ENCODE data around the gene SAG. TPM values are rescaled to one million over a fixed set of nuclear protein-coding genes. Genes with fewer than 3 reads are reported as not detected.

The SAG gene
- total and polyA plus RNA-seq, 9 of the 15 experiments (the other 6 are each of a cell fraction or from before 2014, with no cell fraction given): 0.04 to 0.64 (median 0.31) TPM; not detected in 5

DNA sequence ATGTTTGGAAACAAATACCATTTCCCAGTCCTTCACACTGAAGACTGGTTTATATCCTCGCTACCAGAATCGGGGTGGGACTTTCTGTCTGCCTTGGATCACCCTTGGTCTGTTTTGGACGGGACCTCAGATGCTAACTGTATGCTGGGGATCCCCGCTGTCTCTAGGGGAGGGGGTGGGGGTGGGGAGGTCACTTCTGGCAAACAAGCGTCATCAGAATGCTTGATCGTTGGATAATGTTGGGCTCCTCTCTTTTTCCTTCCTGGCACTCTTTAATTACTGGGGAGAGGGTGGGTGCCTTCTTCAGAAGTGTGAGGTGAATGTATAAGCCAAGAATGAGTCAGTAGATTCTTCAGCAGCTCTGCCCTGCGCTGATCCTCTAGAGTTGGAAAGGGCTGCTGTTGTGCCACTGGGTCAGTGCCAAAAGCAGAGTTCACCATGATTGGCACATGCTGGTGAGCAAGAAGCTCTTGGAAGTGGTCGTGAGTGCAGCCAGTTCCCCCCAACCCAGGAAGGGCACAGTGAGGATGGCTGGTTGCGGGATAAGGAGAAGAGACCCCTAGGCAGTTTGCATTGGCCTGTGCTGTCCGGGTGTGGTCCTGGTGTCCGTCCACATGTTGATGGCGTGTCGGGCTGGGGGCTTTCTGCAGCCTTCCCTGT lies 78.9 kb downstream of the SAG start (continued):
- TF ChIP-seq, protein P1, sequence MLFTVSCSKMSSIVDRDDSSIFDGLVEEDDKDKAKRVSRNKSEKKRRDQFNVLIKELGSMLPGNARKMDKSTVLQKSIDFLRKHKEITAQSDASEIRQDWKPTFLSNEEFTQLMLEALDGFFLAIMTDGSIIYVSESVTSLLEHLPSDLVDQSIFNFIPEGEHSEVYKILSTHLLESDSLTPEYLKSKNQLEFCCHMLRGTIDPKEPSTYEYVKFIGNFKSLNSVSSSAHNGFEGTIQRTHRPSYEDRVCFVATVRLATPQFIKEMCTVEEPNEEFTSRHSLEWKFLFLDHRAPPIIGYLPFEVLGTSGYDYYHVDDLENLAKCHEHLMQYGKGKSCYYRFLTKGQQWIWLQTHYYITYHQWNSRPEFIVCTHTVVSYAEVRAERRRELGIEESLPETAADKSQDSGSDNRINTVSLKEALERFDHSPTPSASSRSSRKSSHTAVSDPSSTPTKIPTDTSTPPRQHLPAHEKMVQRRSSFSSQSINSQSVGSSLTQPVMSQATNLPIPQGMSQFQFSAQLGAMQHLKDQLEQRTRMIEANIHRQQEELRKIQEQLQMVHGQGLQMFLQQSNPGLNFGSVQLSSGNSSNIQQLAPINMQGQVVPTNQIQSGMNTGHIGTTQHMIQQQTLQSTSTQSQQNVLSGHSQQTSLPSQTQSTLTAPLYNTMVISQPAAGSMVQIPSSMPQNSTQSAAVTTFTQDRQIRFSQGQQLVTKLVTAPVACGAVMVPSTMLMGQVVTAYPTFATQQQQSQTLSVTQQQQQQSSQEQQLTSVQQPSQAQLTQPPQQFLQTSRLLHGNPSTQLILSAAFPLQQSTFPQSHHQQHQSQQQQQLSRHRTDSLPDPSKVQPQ (CRISPR knock-in tag; IDR thresholded peaks at IDR 0.05; ENCODE audit: borderline replicate concordance): no peak
- TF ChIP-seq XRCC5 (IDR thresholded peaks at IDR 0.05; ENCODE audit: low read depth, low read length) (no peak), ZNF318 (IDR thresholded peaks at IDR 0.05; ENCODE audit: borderline replicate concordance in 1 of 2, low read depth in 1 of 2) (no peak)
- TF ChIP-seq, protein P2, sequence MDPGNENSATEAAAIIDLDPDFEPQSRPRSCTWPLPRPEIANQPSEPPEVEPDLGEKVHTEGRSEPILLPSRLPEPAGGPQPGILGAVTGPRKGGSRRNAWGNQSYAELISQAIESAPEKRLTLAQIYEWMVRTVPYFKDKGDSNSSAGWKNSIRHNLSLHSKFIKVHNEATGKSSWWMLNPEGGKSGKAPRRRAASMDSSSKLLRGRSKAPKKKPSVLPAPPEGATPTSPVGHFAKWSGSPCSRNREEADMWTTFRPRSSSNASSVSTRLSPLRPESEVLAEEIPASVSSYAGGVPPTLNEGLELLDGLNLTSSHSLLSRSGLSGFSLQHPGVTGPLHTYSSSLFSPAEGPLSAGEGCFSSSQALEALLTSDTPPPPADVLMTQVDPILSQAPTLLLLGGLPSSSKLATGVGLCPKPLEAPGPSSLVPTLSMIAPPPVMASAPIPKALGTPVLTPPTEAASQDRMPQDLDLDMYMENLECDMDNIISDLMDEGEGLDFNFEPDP (CRISPR knock-in tag; IDR thresholded peaks at IDR 0.05): no peak
